Activated CD4-positive, alpha-beta T cell treated with anti-CD3 and anti-CD28 coated beads, Interleukin-2, amount 10 ng/mL, durations not matched to agents 7 days and 5 days (primary cell): ENCODE data around the gene SUCO. TPM values are rescaled to one million over a fixed set of nuclear protein-coding genes. Genes with fewer than 3 reads are reported as not detected.

Experiments
- CTCF ChIA-PET: fragments of 350-600 bp; sonication (Branson Sonifier 250); formaldehyde crosslinking; loops from one replicate; lab custom pipeline; 2021; ENCODE audit warnings: antibody characterized with exemption; lab: Charles Lee
- POLR2A ChIA-PET: fragments of 350-600 bp; sonication (Branson Sonifier 250); formaldehyde crosslinking; loops from one replicate; lab custom pipeline; 2021; ENCODE audit warnings: antibody characterized with exemption; lab: Charles Lee
- DNase-seq: peaks from one replicate; pipeline ENCODE4 v3.0.0-alpha.2; 2020
- H3K27ac Mint-ChIP-seq: one replicate; pipeline ENCODE4 v1.8.0; 2021; ENCODE audit warnings: mild to moderate bottlenecking, moderate library complexity, mixed read lengths
- H3K27me3 Mint-ChIP-seq: one replicate; pipeline ENCODE4 v1.8.0; 2021; ENCODE audit warnings: mixed read lengths
- H3K36me3 Mint-ChIP-seq: one replicate; pipeline ENCODE4 v1.8.0; 2021; ENCODE audit warnings: low read depth, mixed read lengths
- H3K4me1 Mint-ChIP-seq: one replicate; pipeline ENCODE4 v1.8.0; 2021; ENCODE audit warnings: mixed read lengths
- H3K4me3 Mint-ChIP-seq: one replicate; pipeline ENCODE4 v1.8.0; 2021; ENCODE audit warnings: mild to moderate bottlenecking, moderate library complexity, mixed read lengths
- H3K9me3 Mint-ChIP-seq: one replicate; pipeline ENCODE4 v1.8.0; 2021; ENCODE audit warnings: mixed read lengths
- total RNA-seq, 2 experiments: library from RNA; stranded (reverse); gene quantifications; one replicate each; pipeline ENCODE4 v1.2.3, GENCODE V29; 2021

Gene SUCO
- total RNA-seq, 2 experiments from 2014 or later: 31.4 to 38.3 TPM

- POLR2A ChIA-PET: no interaction called here
- Mint-ChIP-seq H3K36me3 (no peaks in the 10 kb centered on the region), H3K4me1 (no peaks in the 10 kb centered on the region), H3K27me3 (peaks cover 8% of the 10 kb centered on the region), H3K4me3 (no peak overlapping the region), H3K27ac (no peak overlapping the region), H3K9me3 (no peaks in the 10 kb centered on the region)
- no peak for DNase-seq
- CTCF ChIA-PET: no interaction called here
Observed at GRCh38 chr1:172517545-172517944, 15.4 kb upstream of the SUCO start.

DNA sequence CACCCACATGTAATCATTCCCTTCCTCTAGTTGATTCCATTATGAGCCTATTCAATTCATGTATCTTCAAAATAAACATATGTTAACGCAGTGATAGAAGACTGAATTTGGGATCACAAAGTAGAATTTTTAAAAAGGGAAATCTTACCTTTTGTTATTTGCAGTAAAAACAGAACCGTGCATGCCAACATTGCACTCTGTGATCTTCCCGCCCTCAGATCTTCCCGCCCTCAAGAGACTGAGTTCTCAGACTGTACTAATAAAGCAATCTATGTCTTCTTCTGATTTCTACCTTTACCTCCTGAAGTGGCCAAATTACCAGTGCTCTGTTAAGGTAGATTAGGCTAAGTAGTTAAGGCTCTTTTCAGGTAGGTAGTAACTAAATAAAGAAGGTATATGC is 3.6 kb upstream of the SUCO start:
- peaks cover 20% of the 10 kb centered on the region for H3K4me1 Mint-ChIP-seq
- no peak overlapping the region for H3K4me3 Mint-ChIP-seq
- ChIA-PET CTCF (no interaction called here), POLR2A (no interaction called here)
- H3K9me3 Mint-ChIP-seq: no peaks in the 10 kb centered on the region
- no peak for DNase-seq
- H3K27ac Mint-ChIP-seq: no peak overlapping the region
- H3K36me3 Mint-ChIP-seq: peaks cover 4% of the 10 kb centered on the region
- H3K27me3 Mint-ChIP-seq: peaks cover 17% of the 10 kb centered on the region

DNA sequence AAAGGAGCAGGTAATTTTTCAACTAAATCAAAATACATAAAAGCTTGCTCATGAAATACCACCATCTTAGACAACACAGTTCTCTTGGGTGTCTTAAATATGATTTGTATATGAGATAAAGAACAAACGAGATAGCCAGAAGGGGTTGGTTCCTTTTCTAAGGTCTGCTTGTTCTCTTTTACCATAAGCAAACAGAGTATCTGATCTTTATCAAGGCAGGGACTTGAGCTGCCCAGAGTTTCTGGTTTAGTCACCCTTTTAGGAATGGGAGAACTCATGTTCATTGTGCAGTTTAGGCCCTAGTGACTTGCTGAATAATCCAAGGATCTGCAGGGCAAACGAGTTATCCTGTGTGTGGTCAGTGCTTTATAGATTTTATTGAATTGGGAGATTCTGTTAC is 3.0 kb upstream of the SUCO start:
- Mint-ChIP-seq H3K27ac (no peak overlapping the region), H3K36me3 (peaks cover 4% of the 10 kb centered on the region), H3K27me3 (peaks cover 17% of the 10 kb centered on the region), H3K4me1 (peaks cover 27% of the 10 kb centered on the region), H3K9me3 (no peaks in the 10 kb centered on the region), H3K4me3 (no peak overlapping the region)
- ChIA-PET POLR2A (no interaction called here), CTCF (no interaction called here)
- no peak for DNase-seq

GRCh38 chr1:172531412-172532182 is 1.4 kb upstream of the SUCO start:
- POLR2A ChIA-PET: interaction anchor here (0.5 kb wide), 1 partner anchor 34 kb away, joined by 4 read pairs; no protein-coding TSS in a partner anchor
- Mint-ChIP-seq H3K27ac (peak overlapping the region; percentile 100), H3K4me1 (peaks cover 41% of the 10 kb centered on the region), H3K4me3 (peak overlapping the region; percentile 96), H3K27me3 (peaks cover 14% of the 10 kb centered on the region), H3K36me3 (peaks cover 6% of the 10 kb centered on the region), H3K9me3 (no peaks in the 10 kb centered on the region)
- CTCF ChIA-PET: interaction anchor here (1.0 to 1.5 kb wide), 5 partner anchors 11 to 186 kb away, joined by 3 to 6 read pairs (median 3); no protein-coding TSS in a partner anchor
- DNase-seq: no peak

- peak; percentile 96 for DNase-seq
- peaks cover 12% of the 10 kb centered on the region for H3K27me3 Mint-ChIP-seq
- H3K36me3 Mint-ChIP-seq: peaks cover 6% of the 10 kb centered on the region
- ChIA-PET POLR2A (interaction anchor here (0.6 to 0.7 kb wide), 3 partner anchors 11 to 412 kb away, joined by 3 to 5 read pairs (median 5); no protein-coding TSS in a partner anchor), CTCF (interaction anchor here (0.8 to 1.5 kb wide), 7 partner anchors 12 to 187 kb away, joined by 3 to 6 read pairs (median 3); no protein-coding TSS in a partner anchor)
- peak overlapping the region; percentile 100 for H3K27ac Mint-ChIP-seq
- H3K4me3 Mint-ChIP-seq: peak overlapping the region; percentile 96
- H3K9me3 Mint-ChIP-seq: no peaks in the 10 kb centered on the region
- H3K4me1 Mint-ChIP-seq: peaks cover 45% of the 10 kb centered on the region
Observed at GRCh38 chr1:172532183-172532699, 709 bp upstream of the SUCO start.

DNA sequence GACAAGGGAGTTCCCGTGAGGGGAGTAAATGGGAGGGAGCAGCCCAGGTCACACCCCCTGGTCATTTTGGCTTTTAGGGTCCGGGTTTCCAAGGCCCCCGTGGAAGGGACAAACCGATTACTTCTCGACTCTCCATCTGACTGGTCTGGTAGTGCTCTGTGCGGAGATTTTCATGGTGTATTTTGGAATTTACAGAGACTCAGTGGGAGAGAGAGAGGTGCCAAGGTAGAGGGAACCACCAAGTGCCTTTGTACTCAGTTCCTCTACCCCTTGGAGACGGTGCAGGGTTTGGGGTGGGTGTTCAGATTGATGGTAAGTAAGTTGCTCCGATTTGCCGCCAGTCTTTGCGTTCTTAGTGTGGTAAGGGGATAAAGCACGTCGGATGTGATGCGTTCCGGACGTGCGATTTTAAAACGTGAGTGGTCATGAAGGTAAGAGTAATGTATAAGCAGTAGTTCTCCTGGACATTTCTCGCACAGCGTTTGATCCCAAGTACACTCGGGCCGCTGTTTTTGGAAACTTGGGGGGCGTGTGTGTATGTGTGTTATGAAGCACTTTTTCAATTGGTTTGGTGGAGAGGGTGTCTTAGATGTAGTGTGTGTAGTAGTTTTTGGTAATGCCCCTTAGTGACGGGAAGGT is 682 bp downstream of the SUCO start:
- peaks cover 10% of the 10 kb centered on the region for H3K36me3 Mint-ChIP-seq
- peak; percentile 57 for DNase-seq
- ChIA-PET POLR2A (no interaction called here), CTCF (interaction anchor here (0.6 to 1.6 kb wide), 4 partner anchors 11 to 1482 kb away, joined by 3 to 6 read pairs (median 4); no protein-coding TSS in a partner anchor)
- H3K27me3 Mint-ChIP-seq: peaks cover 10% of the 10 kb centered on the region
- H3K9me3 Mint-ChIP-seq: no peaks in the 10 kb centered on the region
- peak overlapping the region; percentile 96 for H3K4me3 Mint-ChIP-seq
- peak overlapping the region; percentile 100 for H3K27ac Mint-ChIP-seq
- H3K4me1 Mint-ChIP-seq: peaks cover 53% of the 10 kb centered on the region

DNA sequence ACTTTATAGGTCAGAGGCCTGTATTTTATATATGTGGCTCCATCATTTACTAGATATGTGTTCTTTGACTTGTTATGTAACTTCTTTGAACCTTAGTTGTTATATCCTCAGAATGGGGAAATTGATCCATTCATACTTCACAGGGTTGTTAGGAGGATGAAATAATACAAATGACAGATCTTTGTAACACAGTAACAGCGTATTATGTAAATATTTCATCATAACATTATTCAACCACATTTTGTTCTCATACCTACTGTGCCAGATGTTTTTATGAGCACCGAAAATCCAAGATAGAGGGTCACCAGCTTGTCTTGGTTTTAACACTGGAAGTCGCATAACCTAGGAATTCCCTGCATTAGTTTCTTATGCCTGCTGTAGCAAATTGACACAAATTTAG is 3.3 kb downstream of the SUCO start:
- H3K4me1 Mint-ChIP-seq: peaks cover 58% of the 10 kb centered on the region
- no peaks in the 10 kb centered on the region for H3K27me3 Mint-ChIP-seq
- H3K27ac Mint-ChIP-seq: no peak overlapping the region
- no peak for DNase-seq
- H3K4me3 Mint-ChIP-seq: no peak overlapping the region
- ChIA-PET CTCF (no interaction called here), POLR2A (no interaction called here)
- H3K9me3 Mint-ChIP-seq: no peaks in the 10 kb centered on the region
- peaks cover 10% of the 10 kb centered on the region for H3K36me3 Mint-ChIP-seq

DNA sequence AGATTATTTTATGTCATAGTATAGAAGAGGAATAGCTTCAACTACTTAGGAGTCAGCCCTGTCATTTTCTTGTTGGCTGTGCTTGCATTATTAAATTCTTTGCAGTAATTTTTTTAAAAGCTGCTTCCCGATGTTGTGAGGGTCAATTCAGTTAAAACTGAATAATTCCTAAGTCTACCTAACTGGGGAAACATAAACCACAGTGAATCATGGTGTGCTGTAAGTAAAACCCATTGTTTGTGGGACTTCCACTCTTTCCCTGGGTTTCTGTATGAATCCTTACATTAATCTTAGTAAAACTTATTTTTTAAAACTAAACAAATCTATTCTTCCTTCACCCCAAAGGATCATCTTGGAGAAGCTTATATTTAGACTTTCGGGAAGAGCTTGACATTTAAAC is 4.4 kb downstream of the SUCO start:
- Mint-ChIP-seq H3K9me3 (no peaks in the 10 kb centered on the region), H3K27me3 (no peaks in the 10 kb centered on the region), H3K36me3 (peaks cover 13% of the 10 kb centered on the region), H3K4me3 (no peak overlapping the region), H3K4me1 (peaks cover 52% of the 10 kb centered on the region), H3K27ac (no peak overlapping the region)
- no peak for DNase-seq
- POLR2A ChIA-PET: no interaction called here
- CTCF ChIA-PET: no interaction called here

GRCh38 chr1:172537827-172538391 is 5.0 kb downstream of the SUCO start:
- no peak overlapping the region for H3K27ac Mint-ChIP-seq
- H3K27me3 Mint-ChIP-seq: no peaks in the 10 kb centered on the region
- H3K9me3 Mint-ChIP-seq: no peaks in the 10 kb centered on the region
- ChIA-PET POLR2A (no interaction called here), CTCF (no interaction called here)
- H3K4me3 Mint-ChIP-seq: no peak overlapping the region
- no peak for DNase-seq
- H3K36me3 Mint-ChIP-seq: peaks cover 13% of the 10 kb centered on the region
- H3K4me1 Mint-ChIP-seq: peaks cover 56% of the 10 kb centered on the region

DNA sequence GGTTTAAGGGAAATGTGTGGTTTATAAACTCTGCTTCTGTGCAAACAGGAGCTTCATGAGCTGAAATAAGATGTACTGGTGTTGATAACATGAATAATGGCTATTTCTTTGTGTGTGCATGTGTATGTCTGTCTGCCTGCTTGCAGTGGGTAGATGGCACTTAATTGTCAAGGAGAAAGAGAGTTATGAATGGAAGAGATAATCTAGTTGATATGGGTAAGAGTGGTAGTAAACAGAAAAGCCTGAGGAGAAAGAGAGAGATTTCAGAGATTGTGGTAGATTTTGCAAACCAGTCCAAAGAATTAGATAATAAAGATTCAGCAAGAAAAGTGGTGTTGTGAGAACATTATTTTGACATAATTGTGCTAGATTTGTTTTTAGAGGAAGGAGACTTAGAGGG is 7.7 kb downstream of the SUCO start:
- ChIA-PET POLR2A (no interaction called here), CTCF (interaction anchor here (1.0 to 1.8 kb wide), 2 partner anchors 12 to 16 kb away, joined by 4 to 5 read pairs; no protein-coding TSS in a partner anchor)
- no peak overlapping the region for H3K4me3 Mint-ChIP-seq
- no peaks in the 10 kb centered on the region for H3K27me3 Mint-ChIP-seq
- peaks cover 10% of the 10 kb centered on the region for H3K36me3 Mint-ChIP-seq
- H3K4me1 Mint-ChIP-seq: peaks cover 40% of the 10 kb centered on the region
- no peaks in the 10 kb centered on the region for H3K9me3 Mint-ChIP-seq
- DNase-seq: no peak
- no peak overlapping the region for H3K27ac Mint-ChIP-seq

- ChIA-PET POLR2A (interaction anchor here (1.4 kb wide), 1 partner anchor 12 kb away, joined by 5 read pairs; no protein-coding TSS in a partner anchor), CTCF (interaction anchor here (0.5 to 1.4 kb wide), 5 partner anchors 10 to 318 kb away, joined by 3 to 6 read pairs (median 4); partner anchors contain the start of gene SUCO)
- H3K9me3 Mint-ChIP-seq: no peaks in the 10 kb centered on the region
- no peak overlapping the region for H3K27ac Mint-ChIP-seq
- no peak overlapping the region for H3K4me3 Mint-ChIP-seq
- no peaks in the 10 kb centered on the region for H3K27me3 Mint-ChIP-seq
- H3K4me1 Mint-ChIP-seq: peaks cover 23% of the 10 kb centered on the region
- H3K36me3 Mint-ChIP-seq: peaks cover 6% of the 10 kb centered on the region
- no peak for DNase-seq
Observed at GRCh38 chr1:172544481-172545104, 11.6 kb downstream of the SUCO start.

DNA sequence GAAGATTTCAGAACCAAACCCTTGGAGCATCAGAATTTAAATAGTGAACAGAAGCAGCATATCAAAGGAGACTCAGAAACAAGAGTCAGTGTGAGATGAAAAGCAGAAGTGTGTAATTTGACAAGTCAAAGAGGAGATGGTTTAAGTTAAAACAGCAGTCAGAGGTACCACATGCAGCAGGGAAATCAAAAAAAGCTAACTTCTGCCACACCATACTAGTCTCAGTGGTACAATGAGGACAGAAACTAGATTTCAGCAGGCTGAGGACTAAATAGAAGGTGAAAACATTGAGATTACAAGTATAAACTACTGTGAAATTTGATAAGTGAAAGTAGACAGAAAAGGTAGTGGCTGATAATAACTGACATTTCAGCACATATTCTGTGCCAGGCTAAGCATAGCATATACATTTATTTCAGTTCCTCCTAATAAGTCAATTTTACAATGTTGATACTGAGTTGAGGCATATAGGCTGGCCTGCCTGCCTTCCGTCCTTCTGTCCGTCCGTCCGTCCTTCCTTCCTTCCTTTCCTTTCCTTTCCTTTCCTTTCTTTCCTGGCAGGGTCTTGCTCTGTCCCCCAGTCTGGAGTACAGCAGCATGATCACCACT is 12.6 kb downstream of the SUCO start:
- DNase-seq: no peak
- ChIA-PET CTCF (interaction anchor here (0.5 kb wide), 1 partner anchor 16 kb away, joined by 6 read pairs; no protein-coding TSS in a partner anchor), POLR2A (no interaction called here)
- no peaks in the 10 kb centered on the region for H3K27me3 Mint-ChIP-seq
- peaks cover 22% of the 10 kb centered on the region for H3K4me1 Mint-ChIP-seq
- H3K36me3 Mint-ChIP-seq: peaks cover 6% of the 10 kb centered on the region
- H3K4me3 Mint-ChIP-seq: no peak overlapping the region
- H3K27ac Mint-ChIP-seq: no peak overlapping the region
- H3K9me3 Mint-ChIP-seq: no peaks in the 10 kb centered on the region
